HG03342 (cell line): ENCODE results near the gene ZNF83.
"Not testable (repeated sequence)": the region's sequence is repeated elsewhere in the genome, so short reads cannot be mapped to it uniquely, and the experiment has no call there.

ENCODE experiments used
- ATAC-seq: cut with Tn5 transposase; IDR thresholded peaks from one replicate; pipeline ENCODE4 v1.9.1; 2021; ENCODE audit warnings: mild to moderate bottlenecking, moderate library complexity; ENCODE audit not compliant: unreplicated experiment

Gene ZNF83

DNA sequence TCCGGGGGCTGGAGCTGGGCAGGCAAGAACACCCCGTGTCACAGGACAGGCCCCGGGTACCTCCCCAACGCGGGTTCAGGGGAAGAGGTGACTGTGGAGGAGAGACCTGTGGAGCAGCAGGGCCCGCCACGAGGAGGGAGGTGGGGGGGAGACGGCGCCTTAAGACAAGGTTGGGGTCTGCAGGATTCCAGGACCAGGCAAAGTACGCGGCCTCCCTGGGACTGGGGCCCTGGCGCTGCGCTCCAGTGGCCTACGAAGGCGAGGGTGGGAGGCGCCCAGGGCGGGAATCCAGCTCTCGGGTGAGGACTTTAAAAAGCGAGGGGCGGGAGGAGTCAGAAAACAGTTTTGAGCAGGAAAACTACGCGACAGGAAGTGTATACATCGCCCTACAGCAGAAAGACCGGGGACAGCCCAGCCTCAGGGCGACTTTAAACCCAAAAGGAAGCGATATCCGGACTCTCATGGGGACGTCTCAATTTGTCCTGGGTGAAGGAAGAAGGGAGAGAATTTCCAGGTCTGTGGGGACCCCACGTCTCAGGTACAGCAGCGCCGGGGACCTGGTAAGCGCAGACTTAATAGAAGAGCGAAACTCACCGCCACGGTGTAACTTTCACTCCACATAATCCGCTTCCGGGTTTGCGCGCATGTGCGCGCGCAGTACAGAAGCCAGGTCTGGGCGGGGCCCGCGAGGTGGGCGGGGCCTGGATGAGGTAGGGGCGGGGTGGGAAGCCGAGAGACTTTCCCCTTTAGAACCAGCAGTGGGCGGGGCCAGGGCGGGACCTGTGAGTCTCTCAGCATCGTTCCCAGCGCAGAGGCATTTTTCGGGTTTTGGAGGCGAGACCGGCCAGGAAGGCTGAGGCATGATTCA is at the start of gene ZNF83:
ZNF83 (minus strand) TSS at position 638 of the 868 bp plus-strand sequence.
- ATAC-seq = peak; percentile 89

DNA sequence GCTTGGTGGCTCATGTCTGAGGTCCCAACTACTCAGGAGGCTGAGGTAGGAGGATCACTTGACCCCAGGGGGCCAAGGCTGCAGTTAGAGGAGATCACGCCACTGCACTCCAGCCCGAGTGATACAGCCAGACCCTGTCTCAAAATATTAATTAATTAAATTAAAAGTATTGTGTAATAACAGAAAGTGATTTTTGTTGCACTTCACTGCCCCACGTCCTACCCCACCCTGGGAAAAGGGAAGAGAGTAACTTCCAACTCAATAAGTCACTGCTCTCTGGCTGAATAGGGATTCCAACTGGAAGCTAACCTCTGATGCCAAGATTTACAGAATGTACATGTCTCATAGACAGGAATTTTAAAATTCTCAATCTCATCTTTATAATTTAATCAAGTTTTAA is 49.5 kb upstream of the ZNF83 start:
- ATAC-seq = no peak

DNA sequence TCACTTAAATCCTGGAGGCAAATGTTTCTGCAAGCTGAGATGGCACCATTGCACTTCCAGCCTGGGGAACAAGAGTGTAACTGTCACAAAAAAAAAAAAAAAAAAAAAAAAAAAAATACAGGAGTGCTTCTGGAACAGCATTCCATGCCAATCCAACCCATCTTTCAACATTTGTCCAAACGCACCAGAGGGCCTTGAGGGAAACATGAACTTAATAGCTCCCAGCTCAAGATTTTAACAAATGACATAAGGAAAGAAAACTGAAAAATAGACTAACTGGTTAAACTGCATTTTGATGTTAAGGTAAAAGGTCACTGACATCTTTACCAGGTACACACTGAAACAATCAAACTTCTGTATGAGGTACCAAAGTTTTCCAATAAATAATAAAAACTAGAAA is 47.7 kb upstream of the ZNF83 start:
- ATAC-seq = no peak

DNA sequence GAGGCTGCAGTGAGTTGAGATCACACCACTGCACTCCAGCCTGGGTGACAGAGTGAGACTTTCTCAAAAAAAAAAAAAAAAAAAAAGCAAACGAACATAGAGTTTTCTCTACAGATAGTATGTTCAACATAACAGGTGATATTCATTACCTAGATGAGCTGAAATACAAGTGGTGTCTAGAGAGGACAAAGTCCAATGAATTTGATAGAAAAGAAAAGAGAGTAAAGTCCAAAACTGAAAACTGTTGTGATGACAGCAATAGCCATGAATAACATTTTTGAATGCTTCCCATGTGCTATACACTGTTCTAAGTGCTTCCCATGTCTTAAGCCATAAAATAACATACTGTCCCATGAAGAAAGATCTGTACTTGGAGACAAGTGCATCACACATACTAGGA is 43.1 kb upstream of the ZNF83 start:
- ATAC-seq = not testable (repeated sequence)

DNA sequence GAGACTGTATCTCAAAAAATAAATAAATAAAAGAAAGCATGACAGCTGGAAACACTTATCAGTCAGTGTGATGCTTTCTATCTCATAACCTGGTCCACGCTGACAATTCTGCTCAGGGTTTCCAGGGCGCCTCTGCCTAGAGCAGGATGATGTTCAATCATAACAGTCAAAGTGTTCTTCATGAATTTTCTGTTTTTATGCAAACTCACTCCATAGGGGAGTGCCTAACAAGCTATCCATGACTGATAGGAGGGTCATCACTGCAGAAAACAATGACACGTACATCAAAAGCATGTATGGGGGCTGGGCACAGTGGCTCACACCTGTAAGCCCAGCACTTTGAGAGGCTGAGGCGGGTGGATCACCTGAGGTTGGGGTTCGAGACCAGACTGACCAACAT is 41.4 kb upstream of the ZNF83 start:
- no peak for ATAC-seq

DNA sequence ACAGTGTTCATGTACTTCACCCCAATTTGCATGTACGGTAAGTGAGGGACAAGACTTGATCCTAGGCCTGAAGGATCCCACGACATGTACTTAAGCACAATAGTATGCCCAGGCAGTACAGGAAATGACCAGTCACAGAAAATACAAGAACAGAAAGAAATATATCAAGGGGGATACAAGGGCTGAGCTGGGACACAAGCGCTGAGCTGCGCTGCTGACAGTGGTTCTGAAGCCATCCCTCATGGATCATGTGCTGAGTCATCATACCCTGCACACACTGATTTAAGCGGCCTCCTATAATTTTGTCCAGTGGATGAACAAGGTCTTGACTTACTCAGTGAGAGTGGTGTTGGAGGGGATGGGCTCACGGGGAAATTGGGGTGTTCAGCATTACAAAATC is 37.1 kb upstream of the ZNF83 start:
- not testable (repeated sequence) for ATAC-seq

DNA sequence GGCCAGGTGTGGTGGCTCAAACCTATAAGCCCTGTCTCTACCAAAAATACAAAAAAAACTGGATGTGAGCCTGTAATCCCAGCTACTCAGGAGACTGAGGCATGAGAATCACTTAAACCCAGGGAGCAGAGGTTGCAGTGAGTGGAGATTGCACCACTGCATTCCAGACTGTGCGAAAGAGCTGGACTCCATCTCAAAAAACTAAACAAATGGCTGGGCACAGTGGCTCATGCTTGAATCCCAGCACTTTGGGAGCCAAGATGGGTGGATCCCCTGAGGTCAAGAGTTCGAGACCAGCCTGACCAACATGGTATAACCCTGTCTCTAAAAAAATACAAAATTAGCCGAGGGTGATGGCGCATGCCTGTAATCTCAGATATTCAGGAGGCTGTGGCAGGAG is 34.9 kb upstream of the ZNF83 start:
- no peak for ATAC-seq

DNA sequence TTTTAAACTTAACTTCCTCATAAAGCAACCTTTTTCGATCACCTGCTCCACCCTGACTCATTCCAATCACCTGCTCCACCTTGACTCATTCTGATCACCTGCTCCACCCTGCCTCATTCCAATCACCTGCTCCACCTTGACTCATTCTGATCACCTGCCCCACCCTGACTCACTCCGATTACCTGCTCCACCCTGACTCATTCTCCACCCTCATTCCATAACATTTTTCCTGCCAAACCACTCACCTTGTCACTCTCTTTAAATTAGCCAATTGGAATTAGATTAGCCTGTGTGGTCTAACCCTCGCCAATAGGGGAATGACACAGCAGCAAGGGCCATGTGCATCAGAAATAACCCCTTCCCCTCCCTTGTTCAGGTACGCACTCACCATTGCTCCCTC is 31.9 kb upstream of the ZNF83 start:
- no peak for ATAC-seq

DNA sequence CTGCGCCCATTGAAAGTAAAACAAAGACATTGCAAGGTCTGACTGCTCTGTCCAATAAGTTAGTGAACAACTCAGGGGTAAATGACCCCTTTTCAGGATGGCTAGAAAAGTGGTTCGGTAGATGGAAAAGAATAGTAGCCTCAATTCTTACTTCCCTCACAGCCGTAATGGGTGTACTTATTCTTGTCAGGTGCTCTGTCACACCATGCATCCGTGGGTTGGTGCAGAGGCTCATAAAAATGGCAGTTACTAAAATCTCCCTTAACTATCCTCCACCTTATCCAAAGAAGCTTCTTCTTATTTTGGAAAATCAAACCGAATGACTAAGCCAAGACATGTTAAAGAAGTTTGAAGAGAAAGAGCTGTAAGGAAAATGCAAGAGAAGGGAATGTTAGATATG is 31.4 kb upstream of the ZNF83 start:
- ATAC-seq = no peak

DNA sequence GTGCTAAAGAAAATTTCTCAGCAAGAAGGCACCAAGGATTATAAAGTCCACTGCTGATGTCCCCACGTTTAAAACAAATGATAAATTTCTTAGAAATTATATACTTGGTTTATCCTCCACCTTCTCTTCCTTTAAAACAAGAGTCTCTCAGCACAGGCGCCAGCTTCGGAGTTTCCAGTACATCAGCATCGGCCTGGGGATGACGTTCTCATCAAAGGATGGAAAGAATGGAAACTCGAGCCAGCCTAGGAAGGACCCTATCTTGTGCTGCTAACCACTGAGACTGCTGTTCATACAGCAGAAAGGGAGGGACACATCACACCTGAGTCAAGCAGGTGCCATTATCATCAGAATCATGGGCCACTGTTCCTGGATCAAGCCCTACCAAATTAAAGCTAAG is 29.8 kb upstream of the ZNF83 start:
- no peak for ATAC-seq

DNA sequence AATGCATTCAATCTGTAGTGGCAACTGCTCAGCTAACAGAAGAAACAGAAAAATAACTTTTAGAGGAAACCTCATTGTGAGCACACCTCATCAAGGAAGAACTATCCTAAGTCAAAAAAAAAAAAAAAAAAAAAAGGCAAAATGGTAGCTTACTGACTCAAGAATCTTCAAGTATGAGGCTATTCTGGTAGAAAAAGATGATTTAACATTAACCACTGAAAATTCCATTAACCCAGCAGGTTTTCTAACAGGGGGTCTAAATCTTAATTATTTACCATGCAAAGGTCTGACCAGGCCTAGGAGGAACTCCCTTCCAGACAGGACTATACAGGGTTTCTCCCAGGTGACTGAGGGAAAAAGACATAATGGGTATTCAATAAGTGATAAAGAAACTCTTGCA is 28.4 kb upstream of the ZNF83 start:
- ATAC-seq = no peak

DNA sequence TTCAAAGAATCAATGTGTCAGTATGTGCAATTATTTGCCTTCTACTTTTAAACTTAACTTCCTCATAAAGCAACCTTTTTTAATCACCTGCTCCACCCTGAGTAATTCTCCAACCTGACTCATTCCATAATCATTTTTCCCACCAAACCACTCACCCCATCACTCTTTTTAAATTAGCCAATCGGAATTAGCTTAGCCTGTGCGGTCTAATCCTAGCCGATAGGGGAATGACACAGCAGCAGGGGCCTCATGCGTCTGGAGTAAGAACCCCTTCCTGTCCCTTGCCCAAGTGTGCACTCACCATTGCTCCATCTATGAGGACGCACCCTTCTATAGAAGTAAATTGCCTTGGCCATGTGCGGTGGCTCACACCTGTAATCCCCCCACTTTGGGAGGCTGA is 27.4 kb upstream of the ZNF83 start:
- no peak for ATAC-seq

DNA sequence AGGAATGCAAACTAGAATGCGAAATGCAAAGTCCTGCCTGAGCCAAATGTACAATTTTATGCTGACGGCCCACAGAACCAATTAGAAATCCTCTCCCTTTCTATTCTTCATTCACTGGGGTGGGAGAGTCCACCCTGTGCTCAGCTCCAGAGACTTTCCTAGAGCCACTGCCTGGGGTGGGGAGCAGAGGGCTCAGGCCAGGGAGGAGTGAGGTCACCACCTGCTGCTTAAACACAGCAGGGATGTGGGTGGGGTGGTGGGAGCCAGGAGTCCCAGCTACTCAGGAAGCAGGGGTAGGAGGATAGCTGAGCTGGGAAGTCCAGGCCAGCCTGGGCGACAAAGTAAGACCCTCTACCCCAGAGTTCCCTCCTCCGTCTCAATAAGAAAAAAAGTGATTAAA is 26.9 kb upstream of the ZNF83 start:
- ATAC-seq = no peak

DNA sequence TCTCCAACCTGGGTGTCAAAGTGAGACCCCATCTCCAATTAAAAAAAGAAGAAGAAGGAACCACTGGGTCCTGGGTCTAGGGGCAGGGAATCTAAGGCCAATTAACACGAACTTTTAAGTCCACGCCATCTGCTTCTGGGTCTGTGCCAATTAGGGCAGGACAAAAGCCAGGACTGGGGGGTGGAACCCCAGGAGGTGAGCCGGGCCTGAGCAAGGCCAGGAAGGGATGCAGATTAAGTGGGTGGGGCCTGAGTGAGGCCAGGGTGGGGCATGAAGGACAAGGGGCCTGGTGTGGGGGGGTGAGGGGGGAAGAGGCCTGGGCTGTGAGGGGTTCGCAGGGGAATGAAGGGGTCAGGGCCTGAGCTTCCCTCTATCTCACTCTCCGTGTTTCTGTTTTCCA is 26.3 kb upstream of the ZNF83 start:
- no peak for ATAC-seq

DNA sequence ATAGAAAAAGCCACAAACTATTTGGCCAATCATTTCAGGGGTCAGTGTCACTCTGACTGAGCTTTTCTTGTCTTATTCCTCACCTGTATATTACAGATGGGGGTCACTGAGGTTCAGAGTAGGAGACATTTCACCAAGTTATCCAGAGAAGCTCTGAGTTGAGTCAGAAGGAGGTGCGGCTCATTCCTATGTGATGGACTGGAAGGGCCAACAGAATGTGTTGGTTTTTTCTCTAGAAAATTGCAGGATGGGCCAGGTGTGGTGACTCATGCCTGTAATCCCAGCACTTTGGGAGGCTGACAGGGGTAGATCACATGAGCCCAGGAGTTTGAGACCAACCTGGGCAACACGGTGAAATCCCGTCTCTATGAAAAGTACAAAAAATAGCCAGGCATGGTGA is 24.5 kb upstream of the ZNF83 start:
- ATAC-seq = no peak

DNA sequence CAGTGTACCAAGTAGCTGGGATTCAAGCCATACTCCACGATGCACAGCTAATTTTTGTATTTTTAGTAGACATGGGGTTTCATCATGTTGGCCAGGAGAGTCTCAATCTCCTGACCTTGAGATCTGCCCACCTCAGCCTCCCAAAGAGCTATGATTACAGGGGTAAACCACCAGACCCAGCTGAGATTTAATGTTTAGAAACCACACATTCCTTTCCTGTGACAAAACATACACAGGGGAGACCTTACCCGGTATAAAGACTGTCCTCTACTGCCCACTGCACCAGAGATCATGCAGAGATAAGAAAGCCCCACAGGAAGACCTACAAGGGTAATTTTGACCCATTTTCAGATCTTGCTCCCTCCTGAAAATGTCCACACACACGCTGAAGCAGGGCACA is 22.8 kb upstream of the ZNF83 start:
- ATAC-seq = no peak

DNA sequence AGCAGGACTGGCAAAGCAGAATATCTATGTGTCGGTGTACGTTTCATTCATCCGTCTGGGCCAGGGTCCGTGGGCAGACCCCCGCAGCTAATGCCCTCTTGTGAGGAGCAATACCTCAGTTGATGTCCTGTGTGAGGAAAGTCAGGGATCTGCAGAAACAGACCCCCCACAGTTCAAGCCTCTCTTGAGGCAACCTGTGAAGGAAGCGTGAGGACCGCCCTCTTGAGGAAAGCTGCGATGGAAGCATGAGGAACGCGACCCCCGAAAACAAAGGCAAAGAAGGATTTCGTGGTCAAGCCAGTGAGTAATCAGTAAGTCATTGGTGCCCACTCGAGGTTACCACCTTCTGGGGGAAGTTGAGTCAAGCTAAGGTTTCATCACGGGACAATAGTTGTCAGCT is 20.9 kb upstream of the ZNF83 start:
- ATAC-seq = no peak

DNA sequence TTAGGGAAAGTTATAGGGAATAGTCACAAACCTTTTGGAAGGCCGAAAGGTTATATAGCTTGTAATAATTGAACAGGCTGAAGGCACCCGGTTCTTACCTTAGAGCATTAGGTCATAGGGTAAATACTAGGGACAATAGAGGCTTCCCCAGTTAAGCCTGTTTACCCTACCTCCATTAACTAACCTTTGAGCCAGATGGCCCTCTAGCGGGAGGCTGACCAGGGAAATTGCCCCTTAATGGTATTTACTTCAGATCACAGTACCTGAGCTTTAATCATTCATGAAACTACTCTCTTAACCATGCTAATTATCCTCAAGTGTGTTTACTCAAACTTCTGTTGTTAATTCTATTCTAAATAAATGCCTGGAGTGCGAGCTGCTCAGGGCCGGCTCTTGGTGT is 20.4 kb upstream of the ZNF83 start:
- no peak for ATAC-seq

DNA sequence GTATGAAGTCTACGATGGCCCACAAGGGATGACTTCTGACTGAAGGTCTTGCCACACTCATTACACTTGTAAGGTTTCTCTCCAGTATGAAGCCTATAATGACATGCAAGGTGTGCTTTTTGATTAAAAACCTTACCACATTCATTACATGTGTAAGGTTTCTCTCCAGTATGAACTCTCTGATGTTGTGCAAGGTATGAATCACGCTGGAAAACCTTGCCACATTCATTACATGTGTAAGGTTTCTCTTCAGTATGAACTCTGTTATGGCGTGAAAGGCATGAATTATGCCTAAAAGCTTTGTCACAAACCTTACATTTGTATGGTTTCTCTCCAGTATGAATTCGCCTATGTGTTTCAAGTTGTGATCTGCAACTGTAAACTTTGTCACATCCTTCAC is 15.0 kb upstream of the ZNF83 start:
- ATAC-seq = no peak

DNA sequence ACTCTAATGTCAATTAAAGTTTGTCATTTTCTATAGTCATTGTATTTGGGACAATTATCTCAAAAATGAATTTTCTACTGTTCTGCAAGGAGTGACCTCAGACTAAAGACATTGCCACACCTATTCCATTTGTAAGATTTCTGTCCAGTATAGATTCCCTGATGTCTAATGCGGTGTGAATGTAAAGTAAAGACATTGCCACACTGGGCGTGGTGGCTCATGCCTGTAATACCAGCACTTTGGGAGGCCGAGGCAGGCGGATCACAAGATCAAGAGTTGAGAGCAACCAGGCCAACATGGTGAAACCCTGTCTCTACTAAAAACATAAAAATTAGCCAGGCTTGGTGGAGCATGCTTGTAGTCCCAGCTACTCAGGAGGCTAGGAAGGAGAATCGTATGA is 13.8 kb upstream of the ZNF83 start:
- no peak for ATAC-seq

DNA sequence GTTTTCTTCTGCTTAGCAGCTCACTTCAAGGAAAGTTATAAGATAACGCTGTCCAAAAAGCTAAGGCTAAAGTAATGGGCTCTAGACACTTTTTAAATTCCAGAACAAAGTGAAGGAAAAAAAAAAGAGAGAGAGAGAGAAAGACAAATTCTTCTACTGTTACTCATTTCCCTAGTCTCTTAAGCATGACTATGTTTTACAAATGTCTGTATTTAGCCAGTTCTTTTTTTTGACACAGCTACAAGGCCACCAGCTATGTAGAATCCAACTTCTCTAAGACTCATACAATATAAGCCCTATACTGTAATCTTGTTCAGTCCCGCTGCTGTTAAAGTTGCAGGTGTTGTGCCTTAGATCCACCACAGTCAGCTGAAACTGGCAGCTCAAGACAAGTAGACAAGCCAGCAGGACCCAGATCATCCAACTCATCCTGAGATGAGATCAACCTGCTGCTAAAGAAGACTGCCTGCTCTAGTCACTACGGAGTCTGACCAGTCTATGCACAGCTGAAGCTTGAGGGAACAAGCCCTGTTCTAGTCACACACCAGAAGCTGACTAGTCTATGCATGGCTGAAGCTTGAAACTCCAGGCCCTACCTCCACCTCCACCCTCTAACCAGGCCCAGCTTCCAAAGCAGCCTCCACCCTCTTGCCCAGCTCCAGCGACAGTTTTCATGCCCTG is 10.3 kb upstream of the ZNF83 start:
- ATAC-seq = no peak

DNA sequence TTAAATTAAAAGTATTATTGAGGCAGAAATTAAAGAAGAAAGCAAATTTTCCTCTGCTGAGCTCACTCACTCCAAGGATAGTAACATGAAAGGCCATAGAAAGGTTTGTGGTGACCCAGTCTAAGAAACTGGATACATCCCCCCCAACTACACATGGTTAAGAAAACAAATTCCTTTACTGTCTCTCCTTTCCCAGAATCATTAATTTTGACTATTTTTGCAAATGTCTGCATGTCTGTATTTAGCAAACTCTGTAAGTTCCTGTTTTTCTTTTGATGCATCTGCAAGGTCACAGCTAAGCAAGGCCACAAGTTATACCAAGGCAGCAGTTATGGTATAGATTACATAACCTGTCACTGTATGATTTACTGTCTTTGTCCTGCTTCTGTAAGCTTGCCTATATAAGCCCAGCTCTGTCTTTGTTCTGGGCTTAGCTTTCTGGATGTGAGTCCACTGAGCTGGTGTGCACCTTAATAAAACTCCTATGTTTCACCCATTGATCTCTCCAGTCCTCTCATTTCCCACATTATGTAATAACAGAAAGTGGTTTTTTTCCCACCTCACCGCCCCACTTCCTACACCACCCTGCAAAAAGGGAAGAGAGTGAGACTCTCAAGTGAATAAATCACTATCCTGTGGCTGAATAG is 8.5 kb upstream of the ZNF83 start:
- ATAC-seq = no peak
